KMS-11 (cell line): ENCODE results near the gene PRICKLE2.

Experiments used
- H2AFZ ChIP-seq: fragments of 200-600 bp; sonication (generic); 2 replicates; pipeline ENCODE4 v1.6.1; 2016; ENCODE audit warnings: antibody characterized with exemption, mixed run types, low read depth
- H3K27ac ChIP-seq: fragments of 200-600 bp; sonication (generic); 2 replicates; pipeline ENCODE4 v1.6.1; 2016; ENCODE audit warnings: mild to moderate bottlenecking, mixed run types
- H3K27me3 ChIP-seq: fragments of 200-600 bp; sonication (generic); 2 replicates; pipeline ENCODE4 v1.6.1; 2017; ENCODE audit warnings: mild to moderate bottlenecking, low read depth, mixed run types, moderate library complexity; ENCODE audit not compliant: insufficient read depth
- H3K36me3 ChIP-seq: fragments of 200-600 bp; sonication (generic); 2 replicates; pipeline ENCODE4 v1.6.1; 2017; ENCODE audit warnings: mild to moderate bottlenecking, mixed run types; ENCODE audit not compliant: insufficient read depth
- H3K4me1 ChIP-seq: fragments of 200-600 bp; sonication (generic); 2 replicates; pipeline ENCODE4 v1.6.1; 2016; ENCODE audit warnings: mild to moderate bottlenecking, low read depth, mixed run types; ENCODE audit not compliant: poor library complexity, severe bottlenecking
- H3K4me2 ChIP-seq: fragments of 200-600 bp; sonication (generic); 2 replicates; pipeline ENCODE4 v1.7.0; 2016; ENCODE audit warnings: mild to moderate bottlenecking, mixed run types
- H3K4me3 ChIP-seq: fragments of 200-600 bp; sonication (generic); IDR thresholded peaks from 2 replicates; pipeline ENCODE4 v1.6.1; 2017; ENCODE audit warnings: low read depth, low read length, mixed read lengths; ENCODE audit not compliant: insufficient read depth
- H3K79me2 ChIP-seq: fragments of 200-600 bp; sonication (generic); 2 replicates; pipeline ENCODE4 v1.6.1; 2016; ENCODE audit warnings: low read depth, mixed run types; ENCODE audit not compliant: insufficient read depth
- H3K9ac ChIP-seq: fragments of 200-600 bp; sonication (generic); 2 replicates; pipeline ENCODE4 v1.6.1; 2016; ENCODE audit warnings: mild to moderate bottlenecking, mixed run types
- H4K20me1 ChIP-seq: fragments of 200-600 bp; sonication (generic); 2 replicates; pipeline ENCODE4 v1.6.1; 2016; ENCODE audit warnings: mild to moderate bottlenecking, mixed run types; ENCODE audit not compliant: insufficient read depth
- TF ChIP-seq, protein P1 (sequence below): fragments of 200-600 bp; sonication (generic); conservative IDR thresholded peaks from 2 replicates; pipeline ENCODE4 v1.6.1; 2017; ENCODE audit warnings: low read depth, mild to moderate bottlenecking, antibody characterized with exemption, low read length, moderate library complexity, mixed read lengths

Gene PRICKLE2

DNA sequence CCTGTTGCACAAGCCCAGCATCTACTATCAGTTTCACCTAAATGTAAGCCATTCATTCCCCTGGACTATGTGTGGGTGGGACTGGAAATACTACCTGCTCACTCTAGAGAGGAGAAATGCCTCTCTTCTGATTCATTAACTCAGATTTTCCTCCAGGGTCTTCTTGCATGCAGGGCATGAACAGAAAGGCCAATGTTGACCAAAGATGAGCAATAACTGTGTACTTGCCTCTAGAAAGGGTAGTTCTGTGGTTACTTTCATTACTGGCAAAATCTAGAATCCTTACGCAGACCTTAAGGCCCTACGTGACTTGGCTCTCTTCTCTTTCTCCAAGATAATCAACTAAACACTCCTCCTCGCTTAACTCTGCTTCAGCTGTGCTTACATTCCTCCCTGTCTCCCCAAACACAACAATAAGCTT is 120.6 kb downstream of the PRICKLE2 start:
- no peaks in the 10 kb centered on the region for H4K20me1 ChIP-seq
- no peaks in the 10 kb centered on the region for H3K4me1 ChIP-seq
- H3K27ac ChIP-seq: no peak overlapping the region
- H3K79me2 ChIP-seq: no peaks in the 10 kb centered on the region
- H3K4me3 ChIP-seq: no peak overlapping the region
- H3K27me3 ChIP-seq: no peaks in the 10 kb centered on the region
- H2AFZ ChIP-seq: no peak overlapping the region
- no peak overlapping the region for H3K9ac ChIP-seq
- TF ChIP-seq, protein P1, sequence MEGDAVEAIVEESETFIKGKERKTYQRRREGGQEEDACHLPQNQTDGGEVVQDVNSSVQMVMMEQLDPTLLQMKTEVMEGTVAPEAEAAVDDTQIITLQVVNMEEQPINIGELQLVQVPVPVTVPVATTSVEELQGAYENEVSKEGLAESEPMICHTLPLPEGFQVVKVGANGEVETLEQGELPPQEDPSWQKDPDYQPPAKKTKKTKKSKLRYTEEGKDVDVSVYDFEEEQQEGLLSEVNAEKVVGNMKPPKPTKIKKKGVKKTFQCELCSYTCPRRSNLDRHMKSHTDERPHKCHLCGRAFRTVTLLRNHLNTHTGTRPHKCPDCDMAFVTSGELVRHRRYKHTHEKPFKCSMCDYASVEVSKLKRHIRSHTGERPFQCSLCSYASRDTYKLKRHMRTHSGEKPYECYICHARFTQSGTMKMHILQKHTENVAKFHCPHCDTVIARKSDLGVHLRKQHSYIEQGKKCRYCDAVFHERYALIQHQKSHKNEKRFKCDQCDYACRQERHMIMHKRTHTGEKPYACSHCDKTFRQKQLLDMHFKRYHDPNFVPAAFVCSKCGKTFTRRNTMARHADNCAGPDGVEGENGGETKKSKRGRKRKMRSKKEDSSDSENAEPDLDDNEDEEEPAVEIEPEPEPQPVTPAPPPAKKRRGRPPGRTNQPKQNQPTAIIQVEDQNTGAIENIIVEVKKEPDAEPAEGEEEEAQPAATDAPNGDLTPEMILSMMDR: no peak
- no peaks in the 10 kb centered on the region for H3K36me3 ChIP-seq
- H3K4me2 ChIP-seq: no peak overlapping the region

DNA sequence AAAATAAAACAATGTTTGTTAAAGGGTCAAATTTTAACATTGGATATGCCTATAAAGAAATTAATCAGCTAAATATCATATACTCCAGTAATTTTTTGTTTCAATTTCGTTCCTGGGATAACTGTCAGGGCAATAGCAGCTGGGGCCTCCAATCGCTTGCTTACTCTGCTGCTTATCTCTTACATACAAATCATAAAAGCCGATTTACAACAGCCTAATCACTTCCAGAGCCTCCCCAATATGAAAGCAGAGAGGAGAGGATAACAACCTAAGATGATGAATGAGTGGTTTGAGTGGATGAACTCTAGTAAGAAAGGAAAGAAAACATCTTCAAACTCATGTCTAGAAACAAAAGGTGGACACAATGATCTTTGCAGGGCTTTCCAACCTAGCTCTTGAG is 121.3 kb downstream of the PRICKLE2 start:
- Histone ChIP-seq H3K79me2 (no peaks in the 10 kb centered on the region), H4K20me1 (no peaks in the 10 kb centered on the region), H3K4me2 (no peak overlapping the region), H3K27me3 (no peaks in the 10 kb centered on the region), H3K36me3 (no peaks in the 10 kb centered on the region), H3K27ac (no peak overlapping the region), H3K4me3 (no peak overlapping the region), H2AFZ (no peak overlapping the region), H3K4me1 (no peaks in the 10 kb centered on the region), H3K9ac (no peak overlapping the region)
- TF ChIP-seq, protein P1: no peak

DNA sequence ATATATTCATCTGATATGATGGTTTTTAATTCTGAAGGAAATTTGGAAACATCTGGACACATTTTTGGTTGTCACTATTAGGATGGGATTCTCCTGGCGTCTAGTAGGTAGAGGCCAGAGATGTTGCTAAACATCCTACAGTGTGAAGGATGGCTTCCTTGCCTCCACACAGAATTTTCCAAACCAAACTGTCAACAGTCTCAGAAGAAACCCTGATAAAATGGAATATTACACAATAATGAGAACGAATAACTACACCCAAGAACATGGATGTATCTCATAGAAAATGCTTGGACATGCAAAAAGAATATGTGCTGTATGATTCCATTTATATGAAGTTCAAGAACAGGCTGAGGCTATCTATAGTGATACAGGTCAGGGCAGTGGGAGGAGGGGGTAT is 122.1 kb downstream of the PRICKLE2 start:
- no peak overlapping the region for H3K9ac ChIP-seq
- TF ChIP-seq, protein P1: no peak
- no peaks in the 10 kb centered on the region for H3K27me3 ChIP-seq
- H3K4me1 ChIP-seq: no peaks in the 10 kb centered on the region
- no peak overlapping the region for H2AFZ ChIP-seq
- H4K20me1 ChIP-seq: no peaks in the 10 kb centered on the region
- H3K36me3 ChIP-seq: no peaks in the 10 kb centered on the region
- H3K79me2 ChIP-seq: no peaks in the 10 kb centered on the region
- no peak overlapping the region for H3K27ac ChIP-seq
- no peak overlapping the region for H3K4me3 ChIP-seq
- H3K4me2 ChIP-seq: no peak overlapping the region

DNA sequence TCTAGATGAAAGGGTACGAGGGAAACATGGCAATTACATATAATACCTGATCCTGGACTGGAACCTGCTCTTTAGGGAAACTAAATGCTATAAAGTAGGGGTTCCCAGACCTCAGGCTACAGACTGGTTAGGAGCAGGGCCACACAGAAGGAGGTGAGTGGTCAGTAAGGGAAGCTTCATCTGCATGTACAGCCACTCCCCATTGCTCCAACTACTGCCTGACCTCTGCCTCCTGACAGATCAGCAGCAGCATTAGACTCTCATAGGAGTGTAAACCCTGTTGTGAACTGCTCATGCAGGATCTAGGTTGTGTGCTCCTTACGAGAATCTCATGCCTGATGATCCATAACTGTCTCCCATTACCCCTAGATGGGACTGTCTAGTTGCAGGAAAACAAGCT is 123.1 kb downstream of the PRICKLE2 start:
- TF ChIP-seq, protein P1: no peak
- Histone ChIP-seq H3K4me3 (no peak overlapping the region), H3K9ac (no peak overlapping the region), H4K20me1 (no peaks in the 10 kb centered on the region), H3K27me3 (no peaks in the 10 kb centered on the region), H3K4me1 (no peaks in the 10 kb centered on the region), H2AFZ (no peak overlapping the region), H3K4me2 (no peak overlapping the region), H3K79me2 (no peaks in the 10 kb centered on the region), H3K27ac (no peak overlapping the region), H3K36me3 (no peaks in the 10 kb centered on the region)

DNA sequence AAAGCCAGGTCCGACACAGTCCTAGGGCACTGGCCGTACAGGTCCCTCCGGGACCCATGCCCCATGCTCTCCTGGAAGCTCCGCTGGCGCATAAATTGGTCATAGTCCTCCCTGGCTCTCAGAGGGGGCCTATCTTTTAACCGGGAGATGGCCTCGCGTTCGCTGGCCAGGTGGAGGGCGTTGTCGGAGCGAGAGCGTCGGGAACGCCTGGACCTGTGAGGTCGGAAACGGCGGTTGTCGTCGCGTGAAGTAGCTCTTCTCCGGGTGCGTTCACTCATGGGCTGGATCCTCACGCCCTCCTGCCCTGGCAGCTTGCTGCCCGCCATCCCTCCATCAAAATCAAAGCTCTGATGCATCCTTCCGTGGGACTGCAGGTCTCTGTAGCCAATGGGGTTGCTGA is 126.0 kb downstream of the PRICKLE2 start:
- H3K27ac ChIP-seq: no peak overlapping the region
- no peak overlapping the region for H3K4me2 ChIP-seq
- TF ChIP-seq, protein P1: no peak
- no peaks in the 10 kb centered on the region for H3K4me1 ChIP-seq
- H3K4me3 ChIP-seq: no peak overlapping the region
- no peaks in the 10 kb centered on the region for H3K27me3 ChIP-seq
- H3K79me2 ChIP-seq: no peaks in the 10 kb centered on the region
- H4K20me1 ChIP-seq: no peaks in the 10 kb centered on the region
- H3K36me3 ChIP-seq: no peaks in the 10 kb centered on the region
- no peak overlapping the region for H2AFZ ChIP-seq
- H3K9ac ChIP-seq: no peak overlapping the region
